Measurements from ENCODE around the gene DIO3. TPM values are rescaled to one million over a fixed set of nuclear protein-coding genes. Genes with fewer than 3 reads are reported as not detected.

DIO3 gene
- total RNA-seq, 2 donors from 2014 or later = 24.2 to 60.5 TPM

GRCh38 chr14:101544550-101544949 is 16.7 kb upstream of the DIO3 start:
- Mint-ChIP-seq H3K27me3 (ENCODE audit: insufficient read depth) (peaks cover 12% of the 10 kb centered on the region), H3K4me3 (no peak overlapping the region), H3K4me1 (no peaks in the 10 kb centered on the region), H3K36me3 (ENCODE audit: low read depth) (no peaks in the 10 kb centered on the region), H3K27ac (no peak overlapping the region), H3K9me3 (peaks cover 13% of the 10 kb centered on the region)
- TF ChIP-seq CTCF (conservative IDR thresholded peaks at IDR 0.05) = no peak
- Histone ChIP-seq H3K4me1 (ENCODE audit: control insufficient read depth, insufficient read depth, low read length) (no peaks in the 10 kb centered on the region), H3K9me3 (ENCODE audit: control insufficient read depth, low read length) (peaks cover 3% of the 10 kb centered on the region), H3K27me3 (ENCODE audit: control insufficient read depth, insufficient read depth, low read length, poor library complexity, severe bottlenecking) (no peaks in the 10 kb centered on the region), H3K36me3 (ENCODE audit: control insufficient read depth, insufficient read depth, low read length) (no peaks in the 10 kb centered on the region), H3K9ac (ENCODE audit: extremely low read depth, low read length, poor library complexity, severe bottlenecking) (no peak overlapping the region), H3K27ac (ENCODE audit: low read depth, low read length) (no peak overlapping the region), H3K4me3 (ENCODE audit: low read length) (no peak overlapping the region)
- DNase-seq = no peak
- WGBS, 2 experiments (ENCODE audit: insufficient coverage in 1 of 2, insufficient read length in 1 of 2) = 90 to 91% methylated on average over 7 to 8 of the region's 9 CpGs

GRCh38 chr14:101546706-101547105 is 14.6 kb upstream of the DIO3 start:
- 89 to 90% methylated on average over 7 to 11 of the region's 11 CpGs for WGBS, 2 experiments (ENCODE audit: insufficient coverage in 1 of 2, insufficient read length in 1 of 2)
- DNase-seq = no peak
- H3K27ac ChIP-seq (ENCODE audit: low read depth, low read length) = no peak overlapping the region
- H3K4me3 ChIP-seq (ENCODE audit: low read length) = no peak overlapping the region
- H3K27me3 Mint-ChIP-seq (ENCODE audit: insufficient read depth) = peaks cover 14% of the 10 kb centered on the region
- H3K4me1 ChIP-seq (ENCODE audit: control insufficient read depth, insufficient read depth, low read length) = no peaks in the 10 kb centered on the region
- peaks cover 3% of the 10 kb centered on the region for H3K9me3 ChIP-seq (ENCODE audit: control insufficient read depth, low read length)
- no peaks in the 10 kb centered on the region for H3K4me1 Mint-ChIP-seq
- no peaks in the 10 kb centered on the region for H3K36me3 ChIP-seq (ENCODE audit: control insufficient read depth, insufficient read depth, low read length)
- H3K9ac ChIP-seq (ENCODE audit: extremely low read depth, low read length, poor library complexity, severe bottlenecking) = no peak overlapping the region
- no peak overlapping the region for H3K27ac Mint-ChIP-seq
- peaks cover 13% of the 10 kb centered on the region for H3K9me3 Mint-ChIP-seq
- no peak for TF ChIP-seq CTCF (conservative IDR thresholded peaks at IDR 0.05)
- H3K27me3 ChIP-seq (ENCODE audit: control insufficient read depth, insufficient read depth, low read length, poor library complexity, severe bottlenecking) = no peaks in the 10 kb centered on the region
- H3K4me3 Mint-ChIP-seq = no peak overlapping the region
- no peaks in the 10 kb centered on the region for H3K36me3 Mint-ChIP-seq (ENCODE audit: low read depth)

- H3K36me3 ChIP-seq (ENCODE audit: control insufficient read depth, insufficient read depth, low read length) = no peaks in the 10 kb centered on the region
- no peaks in the 10 kb centered on the region for H3K4me1 Mint-ChIP-seq
- no peak overlapping the region for H3K4me3 ChIP-seq (ENCODE audit: low read length)
- WGBS, 2 experiments (ENCODE audit: insufficient coverage in 1 of 2, insufficient read length in 1 of 2) = 91 to 94% methylated on average over 9 to 10 of the region's 10 CpGs
- H3K9ac ChIP-seq (ENCODE audit: extremely low read depth, low read length, poor library complexity, severe bottlenecking) = no peak overlapping the region
- no peak for TF ChIP-seq CTCF (conservative IDR thresholded peaks at IDR 0.05)
- H3K27me3 Mint-ChIP-seq (ENCODE audit: insufficient read depth) = peaks cover 12% of the 10 kb centered on the region
- H3K4me3 Mint-ChIP-seq = no peak overlapping the region
- H3K9me3 ChIP-seq (ENCODE audit: control insufficient read depth, low read length) = peaks cover 3% of the 10 kb centered on the region
- no peaks in the 10 kb centered on the region for H3K36me3 Mint-ChIP-seq (ENCODE audit: low read depth)
- no peak overlapping the region for H3K27ac Mint-ChIP-seq
- no peak for DNase-seq
- no peaks in the 10 kb centered on the region for H3K4me1 ChIP-seq (ENCODE audit: control insufficient read depth, insufficient read depth, low read length)
- H3K27me3 ChIP-seq (ENCODE audit: control insufficient read depth, insufficient read depth, low read length, poor library complexity, severe bottlenecking) = no peaks in the 10 kb centered on the region
- H3K9me3 Mint-ChIP-seq = peaks cover 13% of the 10 kb centered on the region
- no peak overlapping the region for H3K27ac ChIP-seq (ENCODE audit: low read depth, low read length)
Measured at GRCh38 chr14:101547107-101547738, 14.1 kb upstream of the DIO3 start.
